Activated B cell treated with CpG ODN at 0.5 μM for 24 hours (primary cell): ENCODE measurements around the gene MYBPH. TPM values are rescaled to one million over a fixed set of nuclear protein-coding genes. Genes with fewer than 3 reads are reported as not detected.

Experiments
- ATAC-seq: fragments of 200-7000 bp; cut with Tn5 transposase; one replicate; pipeline ENCODE4 v1.10.0; 2021; ENCODE audit warnings: low read depth, mild to moderate bottlenecking, moderate library complexity
- CTCF ChIA-PET: fragments of 350-600 bp; sonication (Branson Sonifier 250); formaldehyde crosslinking; loops from one replicate; lab custom pipeline; 2021; ENCODE audit warnings: antibody characterized with exemption; lab: Charles Lee
- POLR2A ChIA-PET: fragments of 350-600 bp; sonication (Branson Sonifier 250); formaldehyde crosslinking; loops from one replicate; lab custom pipeline; 2021; ENCODE audit warnings: antibody characterized with exemption; lab: Charles Lee
- DNase-seq: peaks from one replicate; pipeline ENCODE4 v3.0.0; 2022
- H3K27ac Mint-ChIP-seq: one replicate; pipeline ENCODE4 v1.8.0; 2020; ENCODE audit warnings: mixed read lengths
- H3K27me3 Mint-ChIP-seq: one replicate; pipeline ENCODE4 v1.8.0; 2021; ENCODE audit warnings: mixed read lengths
- H3K36me3 Mint-ChIP-seq: one replicate; pipeline ENCODE4 v1.8.0; 2021; ENCODE audit warnings: low read depth, mixed read lengths
- H3K4me1 Mint-ChIP-seq: one replicate; pipeline ENCODE4 v1.8.0; 2021; ENCODE audit warnings: mixed read lengths
- H3K4me3 Mint-ChIP-seq: one replicate; pipeline ENCODE4 v1.8.0; 2020; ENCODE audit warnings: mild to moderate bottlenecking, mixed read lengths
- H3K9me3 Mint-ChIP-seq: one replicate; pipeline ENCODE4 v1.8.0; 2020; ENCODE audit warnings: mixed read lengths
- intact Hi-C: fragments of 100-400 bp; cut with micrococcal nuclease; formaldehyde crosslinking; loops from one replicate; pipeline ENCODE4 v1.15.1; 2024
- total RNA-seq: library from RNA; stranded (reverse); gene quantifications from 2 replicates; pipeline ENCODE4 v1.2.3, GENCODE V29; 2022
- TF ChIP-seq, protein P1 (sequence below): fragments of 200-600 bp; IDR thresholded peaks from one replicate; pipeline ENCODE4 v1.8.0; 2022; ENCODE audit warnings: antibody characterized with exemption, mild to moderate bottlenecking

The MYBPH gene
- total RNA-seq, 1 donor from 2014 or later = not detected

DNA sequence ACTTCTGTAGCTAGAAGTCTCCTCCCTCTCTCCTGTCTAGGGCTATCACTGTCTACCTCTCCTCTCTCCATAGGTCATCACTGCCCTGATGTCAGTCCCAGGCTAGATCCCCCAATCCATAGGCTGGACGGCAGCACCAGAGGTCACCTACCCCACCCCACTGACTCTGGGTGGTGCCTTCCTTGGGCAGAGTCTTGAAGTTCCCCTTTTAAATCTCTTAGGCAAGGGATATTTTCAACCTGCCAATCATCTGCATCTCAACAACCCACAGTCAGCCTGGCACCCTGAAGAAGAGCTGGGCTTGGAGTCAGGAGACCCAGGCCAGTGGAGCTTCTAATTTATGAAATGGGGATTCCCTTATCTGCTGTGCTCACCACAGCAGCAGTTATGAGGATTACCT is 13.2 kb downstream of the MYBPH start:
- DNase-seq = no peak
- Mint-ChIP-seq H3K4me1 (peaks cover 1% of the 10 kb centered on the region), H3K4me3 (no peak overlapping the region), H3K27me3 (peaks cover 29% of the 10 kb centered on the region), H3K36me3 (no peaks in the 10 kb centered on the region), H3K27ac (no peak overlapping the region), H3K9me3 (peaks cover 7% of the 10 kb centered on the region)
- POLR2A ChIA-PET = no interaction called here
- TF ChIP-seq, protein P1, sequence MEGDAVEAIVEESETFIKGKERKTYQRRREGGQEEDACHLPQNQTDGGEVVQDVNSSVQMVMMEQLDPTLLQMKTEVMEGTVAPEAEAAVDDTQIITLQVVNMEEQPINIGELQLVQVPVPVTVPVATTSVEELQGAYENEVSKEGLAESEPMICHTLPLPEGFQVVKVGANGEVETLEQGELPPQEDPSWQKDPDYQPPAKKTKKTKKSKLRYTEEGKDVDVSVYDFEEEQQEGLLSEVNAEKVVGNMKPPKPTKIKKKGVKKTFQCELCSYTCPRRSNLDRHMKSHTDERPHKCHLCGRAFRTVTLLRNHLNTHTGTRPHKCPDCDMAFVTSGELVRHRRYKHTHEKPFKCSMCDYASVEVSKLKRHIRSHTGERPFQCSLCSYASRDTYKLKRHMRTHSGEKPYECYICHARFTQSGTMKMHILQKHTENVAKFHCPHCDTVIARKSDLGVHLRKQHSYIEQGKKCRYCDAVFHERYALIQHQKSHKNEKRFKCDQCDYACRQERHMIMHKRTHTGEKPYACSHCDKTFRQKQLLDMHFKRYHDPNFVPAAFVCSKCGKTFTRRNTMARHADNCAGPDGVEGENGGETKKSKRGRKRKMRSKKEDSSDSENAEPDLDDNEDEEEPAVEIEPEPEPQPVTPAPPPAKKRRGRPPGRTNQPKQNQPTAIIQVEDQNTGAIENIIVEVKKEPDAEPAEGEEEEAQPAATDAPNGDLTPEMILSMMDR = no peak
- intact Hi-C loops = no loop called here
- no peak for ATAC-seq
- CTCF ChIA-PET = interaction anchor here (0.6 to 1.5 kb wide), 2 partner anchors 10 to 178 kb away, joined by 3 to 5 read pairs; no protein-coding TSS in a partner anchor

DNA sequence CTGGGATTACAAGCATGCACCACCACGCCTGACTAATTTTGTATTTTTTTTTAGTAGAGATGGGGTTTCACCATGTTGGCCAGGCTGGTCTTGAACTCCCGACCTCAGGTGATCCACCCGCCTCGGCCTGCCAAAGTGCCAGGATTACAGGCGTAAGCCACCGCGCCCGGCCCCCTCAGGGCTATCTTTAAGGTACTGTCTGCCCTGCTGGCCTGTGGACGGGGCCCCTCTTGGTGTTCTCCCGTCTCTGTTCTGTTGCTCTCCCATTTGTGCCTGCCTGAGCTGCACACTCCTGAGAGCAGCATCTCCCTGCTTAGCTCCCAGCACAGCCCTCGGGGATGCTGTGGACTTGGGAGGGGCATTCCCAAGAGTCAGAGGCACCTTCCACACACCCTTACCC is 13.9 kb downstream of the MYBPH start:
- H3K27ac Mint-ChIP-seq = no peak overlapping the region
- no peak for ATAC-seq
- CTCF ChIA-PET = interaction anchor here (1.5 kb wide), 1 partner anchor 11 kb away, joined by 5 read pairs; no protein-coding TSS in a partner anchor
- H3K4me3 Mint-ChIP-seq = no peak overlapping the region
- POLR2A ChIA-PET = no interaction called here
- peaks cover 7% of the 10 kb centered on the region for H3K9me3 Mint-ChIP-seq
- no peak for DNase-seq
- peaks cover 1% of the 10 kb centered on the region for H3K4me1 Mint-ChIP-seq
- peaks cover 29% of the 10 kb centered on the region for H3K27me3 Mint-ChIP-seq
- intact Hi-C loops = no loop called here
- TF ChIP-seq, protein P1 = no peak
- H3K36me3 Mint-ChIP-seq = no peaks in the 10 kb centered on the region

DNA sequence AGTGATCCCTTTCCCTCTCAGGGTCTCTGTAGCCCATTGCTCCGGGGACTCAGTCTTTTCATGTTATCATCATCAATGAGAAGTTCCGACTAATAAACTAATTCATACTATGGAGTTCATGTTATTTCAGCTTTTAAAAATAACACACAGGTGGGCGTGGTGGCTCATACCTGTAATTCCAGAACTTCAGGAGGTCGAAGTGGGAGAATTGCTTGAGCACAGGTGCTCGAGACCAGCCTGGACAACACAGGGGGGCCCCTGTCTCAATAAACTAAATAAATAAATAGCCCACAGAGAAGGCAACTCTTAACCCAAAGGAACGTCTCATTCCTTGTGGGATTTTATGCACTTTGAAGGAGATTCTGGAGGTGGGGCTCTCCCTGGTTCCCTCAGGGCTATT is 14.5 kb downstream of the MYBPH start:
- H3K4me1 Mint-ChIP-seq = peaks cover 1% of the 10 kb centered on the region
- no peaks in the 10 kb centered on the region for H3K36me3 Mint-ChIP-seq
- intact Hi-C loops = no loop called here
- peaks cover 7% of the 10 kb centered on the region for H3K9me3 Mint-ChIP-seq
- CTCF ChIA-PET = no interaction called here
- POLR2A ChIA-PET = no interaction called here
- TF ChIP-seq, protein P1 = no peak
- H3K27me3 Mint-ChIP-seq = peaks cover 27% of the 10 kb centered on the region
- ATAC-seq (no peak), DNase-seq (no peak)
- H3K27ac Mint-ChIP-seq = no peak overlapping the region
- no peak overlapping the region for H3K4me3 Mint-ChIP-seq

DNA sequence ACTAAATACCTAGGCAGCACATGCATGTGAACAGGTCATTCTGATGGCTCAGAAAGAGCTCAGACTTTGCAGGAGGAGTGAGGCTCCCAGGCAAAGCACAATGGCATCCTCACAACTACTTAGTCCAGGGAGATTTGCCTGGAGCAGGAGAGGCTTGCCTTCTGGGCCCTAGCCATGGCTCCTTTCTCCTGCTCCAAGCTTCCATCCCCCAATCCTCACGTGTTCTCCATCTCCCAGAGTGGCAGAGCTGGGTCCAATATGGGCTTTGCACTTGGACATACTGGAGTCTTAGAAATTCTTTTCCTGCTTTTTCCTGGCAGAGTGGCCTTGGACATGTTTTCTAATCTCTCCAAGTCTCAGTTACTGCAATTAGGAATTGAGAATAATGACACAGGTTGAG is 15.8 kb downstream of the MYBPH start:
- ATAC-seq (no peak), DNase-seq (no peak)
- ChIA-PET POLR2A (no interaction called here), CTCF (interaction anchor here (1.4 kb wide), 1 partner anchor 11 kb away, joined by 3 read pairs; no protein-coding TSS in a partner anchor)
- H3K27ac Mint-ChIP-seq = no peak overlapping the region
- H3K27me3 Mint-ChIP-seq = peaks cover 18% of the 10 kb centered on the region
- intact Hi-C loops = no loop called here
- peaks cover 1% of the 10 kb centered on the region for H3K4me1 Mint-ChIP-seq
- H3K36me3 Mint-ChIP-seq = no peaks in the 10 kb centered on the region
- no peak overlapping the region for H3K4me3 Mint-ChIP-seq
- peaks cover 7% of the 10 kb centered on the region for H3K9me3 Mint-ChIP-seq
- TF ChIP-seq, protein P1 = no peak

DNA sequence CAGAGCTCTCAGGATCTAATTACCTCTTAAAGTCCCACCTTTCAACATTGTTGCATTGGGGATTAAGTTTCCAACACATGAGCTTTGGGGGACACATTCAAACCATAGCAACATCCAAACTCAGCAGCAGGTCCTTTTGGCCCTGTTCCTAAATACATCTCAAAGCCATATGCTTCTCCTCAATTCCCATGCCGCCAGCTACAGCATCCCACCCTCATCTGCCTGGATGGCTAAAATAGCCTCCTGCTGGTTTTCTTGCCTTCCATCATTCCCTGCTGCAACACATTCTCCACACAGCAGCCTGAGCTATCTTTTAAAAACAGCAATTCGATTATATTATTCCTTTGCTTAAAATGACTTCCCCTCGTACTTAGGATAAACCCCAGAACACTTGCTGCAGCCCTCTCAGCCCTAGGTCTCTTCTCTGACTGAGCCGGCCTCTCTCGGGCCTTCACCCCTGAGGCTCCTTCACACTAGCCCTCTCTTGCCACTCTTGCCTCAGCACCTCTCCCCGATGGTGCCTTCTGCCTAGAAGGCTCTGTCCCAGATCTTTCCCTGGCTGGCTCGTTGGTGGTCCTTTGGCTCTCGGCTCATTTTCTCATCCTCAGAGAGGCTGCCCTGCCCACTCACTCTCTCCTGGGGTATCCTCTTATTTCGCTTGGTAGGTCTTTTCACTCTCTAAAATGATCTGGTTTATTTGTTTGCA is 16.5 kb downstream of the MYBPH start:
- CTCF ChIA-PET = interaction anchor here (1.4 kb wide), 1 partner anchor 12 kb away, joined by 3 read pairs; no protein-coding TSS in a partner anchor
- ATAC-seq (no peak), DNase-seq (no peak)
- H3K9me3 Mint-ChIP-seq = peaks cover 7% of the 10 kb centered on the region
- POLR2A ChIA-PET = no interaction called here
- intact Hi-C loops = no loop called here
- TF ChIP-seq, protein P1 = no peak
- H3K4me1 Mint-ChIP-seq = peaks cover 1% of the 10 kb centered on the region
- no peak overlapping the region for H3K27ac Mint-ChIP-seq
- no peak overlapping the region for H3K4me3 Mint-ChIP-seq
- no peaks in the 10 kb centered on the region for H3K36me3 Mint-ChIP-seq
- peaks cover 16% of the 10 kb centered on the region for H3K27me3 Mint-ChIP-seq
